Breast epithelium (tissue), 3 donors: Measurements from ENCODE around the gene DUSP8.

Source experiments
- POLR2AphosphoS5 ChIP-seq, 3 donors: sonication (generic); formaldehyde crosslinking; IDR thresholded peaks; one replicate each; pipeline ENCODE4 v1.6.1; 2017; ENCODE audit warnings: antibody characterized with exemption in 3 of 3
- TF ChIP-seq, protein P1 (sequence below), 3 donors: fragments of 450-650 bp; IDR thresholded peaks; one replicate each; pipeline ENCODE4 v1.5.1; 2016 to 2017; ENCODE audit warnings: antibody characterized with exemption in 3 of 3, mild to moderate bottlenecking in 3 of 3, moderate library complexity in 3 of 3

- no peak for TF ChIP-seq POLR2AphosphoS5 (IDR thresholded peaks at IDR 0.05)
- TF ChIP-seq, protein P1, sequence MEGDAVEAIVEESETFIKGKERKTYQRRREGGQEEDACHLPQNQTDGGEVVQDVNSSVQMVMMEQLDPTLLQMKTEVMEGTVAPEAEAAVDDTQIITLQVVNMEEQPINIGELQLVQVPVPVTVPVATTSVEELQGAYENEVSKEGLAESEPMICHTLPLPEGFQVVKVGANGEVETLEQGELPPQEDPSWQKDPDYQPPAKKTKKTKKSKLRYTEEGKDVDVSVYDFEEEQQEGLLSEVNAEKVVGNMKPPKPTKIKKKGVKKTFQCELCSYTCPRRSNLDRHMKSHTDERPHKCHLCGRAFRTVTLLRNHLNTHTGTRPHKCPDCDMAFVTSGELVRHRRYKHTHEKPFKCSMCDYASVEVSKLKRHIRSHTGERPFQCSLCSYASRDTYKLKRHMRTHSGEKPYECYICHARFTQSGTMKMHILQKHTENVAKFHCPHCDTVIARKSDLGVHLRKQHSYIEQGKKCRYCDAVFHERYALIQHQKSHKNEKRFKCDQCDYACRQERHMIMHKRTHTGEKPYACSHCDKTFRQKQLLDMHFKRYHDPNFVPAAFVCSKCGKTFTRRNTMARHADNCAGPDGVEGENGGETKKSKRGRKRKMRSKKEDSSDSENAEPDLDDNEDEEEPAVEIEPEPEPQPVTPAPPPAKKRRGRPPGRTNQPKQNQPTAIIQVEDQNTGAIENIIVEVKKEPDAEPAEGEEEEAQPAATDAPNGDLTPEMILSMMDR (IDR thresholded peaks at IDR 0.05), result no peak
These were observed 3.6 kb downstream of the DUSP8 start for GRCh38 chr11:1568441-1568911.
